Measurements from ENCODE around the gene PPL. TPM values are rescaled to one million over a fixed set of nuclear protein-coding genes. Genes with fewer than 3 reads are reported as not detected.

Gene PPL
- total RNA-seq, 4 donors from 2014 or later = 52.2 to 246 (median 200) TPM

DNA sequence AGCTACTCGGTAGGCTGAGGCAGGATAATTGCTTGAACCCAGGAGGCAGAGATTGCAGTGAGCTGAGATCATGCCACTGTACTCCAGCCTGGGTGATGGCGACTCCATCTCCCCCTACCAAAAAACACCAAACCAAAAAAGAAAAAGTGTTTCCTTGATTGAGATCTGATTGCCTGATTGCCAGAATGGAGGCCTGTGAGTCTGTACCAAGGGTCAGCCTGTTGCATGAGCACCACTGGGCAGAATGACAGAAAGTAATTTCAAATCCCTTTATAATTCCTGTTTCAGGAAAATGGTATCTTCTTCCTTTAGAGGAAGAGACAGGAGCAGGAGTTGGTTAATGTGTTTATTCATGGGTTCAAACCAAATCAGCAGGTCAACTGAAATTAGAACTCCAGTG lies 81.1 kb downstream of the PPL start:
- 87 to 89% methylated on average over 2 of the region's 2 CpGs for WGBS, 2 donors
- no peaks in the 10 kb centered on the region for H3K9me3 ChIP-seq
- no peaks in the 10 kb centered on the region for H3K27me3 ChIP-seq
- H3K27ac ChIP-seq = no peak overlapping the region
- H3K4me1 ChIP-seq = peaks cover 0 to 18% (median 4%) of the 10 kb centered on the region in 4 donors
- no peak overlapping the region for H3K4me3 ChIP-seq
- no peak for DNase-seq (ENCODE audit: low spot score in 2 of 2)
- peaks cover 0 to 79% (median 30%) of the 10 kb centered on the region in 3 donors for H3K36me3 ChIP-seq
- TF ChIP-seq, protein P1, sequence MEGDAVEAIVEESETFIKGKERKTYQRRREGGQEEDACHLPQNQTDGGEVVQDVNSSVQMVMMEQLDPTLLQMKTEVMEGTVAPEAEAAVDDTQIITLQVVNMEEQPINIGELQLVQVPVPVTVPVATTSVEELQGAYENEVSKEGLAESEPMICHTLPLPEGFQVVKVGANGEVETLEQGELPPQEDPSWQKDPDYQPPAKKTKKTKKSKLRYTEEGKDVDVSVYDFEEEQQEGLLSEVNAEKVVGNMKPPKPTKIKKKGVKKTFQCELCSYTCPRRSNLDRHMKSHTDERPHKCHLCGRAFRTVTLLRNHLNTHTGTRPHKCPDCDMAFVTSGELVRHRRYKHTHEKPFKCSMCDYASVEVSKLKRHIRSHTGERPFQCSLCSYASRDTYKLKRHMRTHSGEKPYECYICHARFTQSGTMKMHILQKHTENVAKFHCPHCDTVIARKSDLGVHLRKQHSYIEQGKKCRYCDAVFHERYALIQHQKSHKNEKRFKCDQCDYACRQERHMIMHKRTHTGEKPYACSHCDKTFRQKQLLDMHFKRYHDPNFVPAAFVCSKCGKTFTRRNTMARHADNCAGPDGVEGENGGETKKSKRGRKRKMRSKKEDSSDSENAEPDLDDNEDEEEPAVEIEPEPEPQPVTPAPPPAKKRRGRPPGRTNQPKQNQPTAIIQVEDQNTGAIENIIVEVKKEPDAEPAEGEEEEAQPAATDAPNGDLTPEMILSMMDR (IDR thresholded peaks at IDR 0.05) = no peak
- TF ChIP-seq POLR2A (IDR thresholded peaks at IDR 0.05) = no peak
- no peak for TF ChIP-seq EP300 (IDR thresholded peaks at IDR 0.05)

DNA sequence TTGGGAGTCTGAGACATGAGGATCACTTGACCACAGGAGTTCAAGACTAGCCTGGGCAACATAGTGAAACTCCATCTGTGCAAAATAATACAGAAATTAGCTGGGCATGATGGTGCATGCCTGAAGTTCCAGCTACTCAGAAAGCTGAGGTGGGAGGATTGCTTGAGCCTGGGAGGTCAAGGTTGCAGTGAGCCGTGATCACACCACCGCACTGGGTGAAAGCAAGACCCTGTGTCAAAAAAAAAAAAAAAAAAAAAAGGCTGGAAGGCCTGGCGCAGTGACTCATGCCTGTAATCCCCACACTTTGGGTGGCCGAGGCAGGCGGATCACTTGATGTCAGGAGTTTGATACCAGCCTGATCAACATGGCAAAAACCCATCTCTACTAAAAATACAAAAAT lies 81.6 kb downstream of the PPL start:
- 87 to 95% methylated on average over 5 of the region's 5 CpGs for WGBS, 2 donors
- Histone ChIP-seq H3K4me1 (peaks cover 0 to 22% (median 5%) of the 10 kb centered on the region in 4 donors), H3K27ac (no peak overlapping the region), H3K27me3 (no peaks in the 10 kb centered on the region), H3K36me3 (peaks cover 0 to 75% (median 26%) of the 10 kb centered on the region in 3 donors), H3K4me3 (no peak overlapping the region), H3K9me3 (no peaks in the 10 kb centered on the region)
- no peak for DNase-seq (ENCODE audit: low spot score in 2 of 2)
- TF ChIP-seq EP300 (IDR thresholded peaks at IDR 0.05) (no peak), POLR2A (IDR thresholded peaks at IDR 0.05) (no peak)
- TF ChIP-seq, protein P1 (IDR thresholded peaks at IDR 0.05) = no peak

DNA sequence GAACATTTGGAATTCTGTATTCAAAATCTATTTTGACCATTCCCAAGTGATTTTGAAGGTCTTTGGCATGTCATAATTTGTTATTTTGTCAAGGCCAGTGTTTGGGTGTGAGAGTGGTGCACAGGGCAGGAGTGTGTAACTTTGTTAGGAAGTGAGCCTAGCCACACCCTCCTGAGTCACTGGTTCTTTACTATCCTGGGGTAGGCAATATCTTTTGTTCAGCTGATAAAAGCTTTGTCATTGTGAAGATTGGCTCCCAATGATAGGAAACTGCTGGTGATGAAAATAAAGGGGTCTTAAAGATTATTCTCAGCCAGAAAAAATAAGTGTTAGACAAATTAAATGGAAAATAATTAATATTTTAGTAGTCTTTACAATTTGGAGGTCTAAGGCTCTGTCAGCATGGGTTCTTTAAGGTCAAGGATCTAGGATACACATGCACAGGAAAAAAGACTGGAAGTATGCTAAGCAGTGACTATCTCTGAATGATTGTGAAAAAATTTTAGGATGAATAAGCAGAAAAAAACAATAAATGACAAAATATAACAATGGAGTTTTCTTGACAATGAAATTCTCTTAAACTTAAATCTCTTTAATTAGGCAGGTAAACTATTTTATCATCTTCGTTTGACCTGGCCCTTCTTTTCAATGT lies 84.6 kb downstream of the PPL start:
- peaks cover 0 to 44% (median 26%) of the 10 kb centered on the region in 4 donors for H3K4me1 ChIP-seq
- H3K4me3 ChIP-seq = no peak overlapping the region
- 74 to 79% methylated on average over 1 of the region's 1 CpG for WGBS, 2 donors
- H3K27me3 ChIP-seq = no peaks in the 10 kb centered on the region
- DNase-seq (ENCODE audit: low spot score in 2 of 2) = no peak
- H3K36me3 ChIP-seq = peaks cover 0 to 46% (median 8%) of the 10 kb centered on the region in 3 donors
- no peak for TF ChIP-seq POLR2A (IDR thresholded peaks at IDR 0.05)
- TF ChIP-seq, protein P1 (IDR thresholded peaks at IDR 0.05) = no peak
- no peak for TF ChIP-seq EP300 (IDR thresholded peaks at IDR 0.05)
- H3K27ac ChIP-seq = no peak overlapping the region
- no peaks in the 10 kb centered on the region for H3K9me3 ChIP-seq

DNA sequence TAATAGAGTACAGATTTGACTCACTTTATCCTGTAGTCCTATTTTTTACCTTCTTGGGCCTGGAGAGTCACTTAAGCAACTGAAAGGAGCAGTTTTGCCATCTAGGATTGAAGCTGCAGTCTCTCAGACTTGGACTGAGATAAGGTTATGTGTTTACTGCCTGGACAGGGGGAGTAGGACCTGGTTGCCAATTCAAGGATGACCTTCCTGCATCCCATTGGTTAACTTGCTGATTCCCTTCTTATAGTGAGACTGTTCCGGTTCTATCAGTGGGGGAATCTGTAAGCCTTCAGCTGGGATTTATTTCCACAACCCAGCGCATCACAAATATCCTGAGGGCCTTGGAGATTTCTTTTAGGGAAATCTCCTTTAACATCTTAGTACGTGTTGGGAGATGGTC lies 86.7 kb downstream of the PPL start:
- no peak for DNase-seq (ENCODE audit: low spot score in 2 of 2)
- peaks cover 0 to 57% (median 37%) of the 10 kb centered on the region in 4 donors for H3K4me1 ChIP-seq
- no peak overlapping the region for H3K4me3 ChIP-seq
- no peaks in the 10 kb centered on the region for H3K9me3 ChIP-seq
- 69 to 75% methylated on average over 3 of the region's 3 CpGs for WGBS, 2 donors
- no peaks in the 10 kb centered on the region for H3K27me3 ChIP-seq
- peaks cover 0 to 24% (median 8%) of the 10 kb centered on the region in 3 donors for H3K36me3 ChIP-seq
- TF ChIP-seq, protein P1 (IDR thresholded peaks at IDR 0.05) = no peak
- no peak for TF ChIP-seq POLR2A (IDR thresholded peaks at IDR 0.05)
- TF ChIP-seq EP300 (IDR thresholded peaks at IDR 0.05) = no peak
- peak overlapping the region in 2 of 4 donors; percentile 33 to 44 for H3K27ac ChIP-seq

DNA sequence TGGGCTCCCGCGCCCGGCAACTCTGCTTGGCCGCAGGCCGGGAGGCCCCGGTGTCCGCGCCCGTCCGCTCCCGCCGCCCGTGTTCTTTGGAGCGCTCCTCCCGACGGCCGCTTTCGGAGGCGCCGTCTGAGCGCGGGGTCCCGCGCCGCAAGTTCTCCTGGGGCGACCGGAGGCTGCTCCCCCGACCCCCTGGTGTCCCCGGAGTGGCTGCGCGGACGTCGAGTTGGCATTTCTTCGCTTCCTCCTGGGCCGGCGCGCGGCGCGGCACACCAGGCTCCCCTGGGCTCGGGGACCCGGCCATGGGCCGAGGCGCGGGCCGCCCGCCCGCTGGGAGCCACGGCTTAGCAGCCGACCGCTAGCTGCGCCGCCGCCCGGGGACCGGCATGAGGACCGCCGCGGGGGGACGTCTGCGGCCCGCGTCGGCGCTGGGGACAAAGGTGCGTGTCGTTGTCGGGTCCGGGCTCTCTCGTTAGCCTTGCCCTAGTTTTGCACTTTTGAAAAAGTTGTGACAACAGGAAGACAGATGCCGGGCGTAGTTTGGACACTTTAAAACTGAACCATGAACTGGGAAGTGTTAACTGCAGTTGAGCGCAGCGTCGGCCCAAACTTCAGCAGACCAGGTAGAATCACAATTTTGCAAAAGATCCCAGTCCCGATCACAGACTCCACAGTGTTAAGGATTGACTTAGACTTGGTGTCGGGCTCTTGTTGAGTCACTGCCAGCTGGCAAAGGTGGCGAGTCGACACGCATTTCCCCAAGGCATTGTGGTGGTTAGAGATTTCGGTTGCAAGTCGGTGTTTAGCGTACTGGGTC lies 89.0 kb downstream of the PPL start:
- no peaks in the 10 kb centered on the region for H3K9me3 ChIP-seq
- H3K27ac ChIP-seq = peak overlapping the region; percentile 67 to 99 (median 94)
- H3K4me1 ChIP-seq = peaks cover 0 to 63% (median 40%) of the 10 kb centered on the region in 4 donors
- TF ChIP-seq, protein P1 (IDR thresholded peaks at IDR 0.05) = no peak
- TF ChIP-seq EP300 (IDR thresholded peaks at IDR 0.05) (no peak), POLR2A (IDR thresholded peaks at IDR 0.05) (no peak)
- H3K4me3 ChIP-seq = peak overlapping the region; percentile 63 to 95 (median 88)
- no peaks in the 10 kb centered on the region for H3K27me3 ChIP-seq
- peak in 1 of 2 donors; percentile 46 for DNase-seq (ENCODE audit: low spot score in 2 of 2)
- WGBS, 2 donors = 0% methylated on average over 53 to 77 of the region's 83 CpGs
- peaks cover 0 to 24% (median 5%) of the 10 kb centered on the region in 3 donors for H3K36me3 ChIP-seq

Measured in tibial nerve (tissue), 4 donors.